Glomerular endothelial cell (primary cell): ENCODE measurements around the gene PPP1R1A. TPM values are rescaled to one million over a fixed set of nuclear protein-coding genes. Genes with fewer than 3 reads are reported as not detected.

Experiments
- DNase-seq: peaks from one replicate; pipeline ENCODE4 v3.0.0-alpha.2; 2011; ENCODE audit warnings: low read depth, low spot score; ENCODE audit errors: extremely low read depth
- total RNA-seq: library from RNA; depleted of rRNA; stranded (reverse); fragments of >200 nt; gene quantifications from 2 replicates; pipeline ENCODE4 v1.2.3, GENCODE V29; 2015

PPP1R1A gene
- total RNA-seq, 1 donor from 2014 or later = not detected

- DNase-seq = no peak
These were observed 15.4 kb upstream of the PPP1R1A start for GRCh38 chr12:54603872-54604271.

- DNase-seq = peak; percentile 12
These were observed 14.8 kb upstream of the PPP1R1A start for GRCh38 chr12:54603173-54603814.

GRCh38 chr12:54602661-54603060, 14.2 kb upstream of the PPP1R1A start:
- DNase-seq = no peak

GRCh38 chr12:54601841-54602240, 13.4 kb upstream of the PPP1R1A start:
- DNase-seq = no peak

- no peak for DNase-seq
These were observed 10.5 kb upstream of the PPP1R1A start for GRCh38 chr12:54598970-54599369.

- peak; percentile 50 for DNase-seq
These were observed 8.1 kb upstream of the PPP1R1A start for GRCh38 chr12:54596526-54596946.

GRCh38 chr12:54595471-54595870, 7.0 kb upstream of the PPP1R1A start:
- no peak for DNase-seq

- no peak for DNase-seq
These were observed 5.3 kb upstream of the PPP1R1A start for GRCh38 chr12:54593725-54594124.

GRCh38 chr12:54593135-54593534, 4.7 kb upstream of the PPP1R1A start:
- DNase-seq = no peak

- DNase-seq = no peak
These were observed 3.9 kb upstream of the PPP1R1A start for GRCh38 chr12:54592316-54592715.

- no peak for DNase-seq
These were observed 2.6 kb upstream of the PPP1R1A start for GRCh38 chr12:54590978-54591591.

GRCh38 chr12:54589964-54590363, 1.5 kb upstream of the PPP1R1A start:
- DNase-seq = no peak

GRCh38 chr12:54588890-54589267, 420 bp upstream of the PPP1R1A start:
- DNase-seq = no peak

- no peak for DNase-seq
These were observed 1.1 kb downstream of the PPP1R1A start for GRCh38 chr12:54587315-54587873.

GRCh38 chr12:54586620-54587019, 1.8 kb downstream of the PPP1R1A start:
- DNase-seq = no peak

GRCh38 chr12:54585243-54585642, 3.2 kb downstream of the PPP1R1A start:
- DNase-seq = no peak

- no peak for DNase-seq
These were observed 4.3 kb downstream of the PPP1R1A start for GRCh38 chr12:54584128-54584527.

- DNase-seq = no peak
These were observed 4.7 kb downstream of the PPP1R1A start for GRCh38 chr12:54583726-54584125.

GRCh38 chr12:54581412-54581811, 7.0 kb downstream of the PPP1R1A start:
- DNase-seq = no peak

- no peak for DNase-seq
These were observed 8.6 kb downstream of the PPP1R1A start for GRCh38 chr12:54579696-54580333.

GRCh38 chr12:54579258-54579657, 9.2 kb downstream of the PPP1R1A start:
- DNase-seq = no peak

GRCh38 chr12:54578778-54579177, 9.7 kb downstream of the PPP1R1A start:
- DNase-seq = no peak
